OCI-LY1 (cell line): ENCODE results near the gene PLXNA2.

Experiments
- H2AFZ ChIP-seq: fragments of 200-600 bp; sonication (generic), shearing (Covaris generic); 2 replicates; pipeline ENCODE4 v1.6.0; 2014; ENCODE audit warnings: antibody characterized with exemption, mild to moderate bottlenecking, low read length
- H3F3A ChIP-seq: fragments of 200-600 bp; sonication (generic), shearing (Covaris generic); 2 replicates; pipeline ENCODE4 v1.6.0; 2014; ENCODE audit warnings: mild to moderate bottlenecking, antibody characterized with exemption, low read length, moderate library complexity; ENCODE audit not compliant: insufficient read depth
- H3K27ac ChIP-seq: fragments of 200-600 bp; sonication (generic); 2 replicates; pipeline ENCODE4 v1.5.1; 2014; ENCODE audit warnings: low read length, mixed run types, mild to moderate bottlenecking, low read depth; ENCODE audit not compliant: poor library complexity, severe bottlenecking
- H3K27me3 ChIP-seq: fragments of 200-600 bp; sonication (generic); 2 replicates; pipeline ENCODE4 v1.6.0; 2014; ENCODE audit warnings: antibody characterized with exemption, mild to moderate bottlenecking, low read length, moderate library complexity; ENCODE audit not compliant: insufficient read depth
- H3K36me3 ChIP-seq: fragments of 200-600 bp; sonication (generic); 2 replicates; pipeline ENCODE4 v1.6.1; 2014; ENCODE audit warnings: mild to moderate bottlenecking, antibody characterized with exemption, low read length, moderate library complexity, mixed read lengths; ENCODE audit not compliant: insufficient read depth
- H3K4me1 ChIP-seq: fragments of 200-600 bp; sonication (generic); 2 replicates; pipeline ENCODE4 v1.5.1; 2014; ENCODE audit warnings: mild to moderate bottlenecking, low read length, moderate library complexity; ENCODE audit not compliant: insufficient read depth, severe bottlenecking
- H3K4me2 ChIP-seq: fragments of 200-600 bp; sonication (generic), shearing (Covaris generic); 2 replicates; pipeline ENCODE4 v1.6.1; 2014; ENCODE audit warnings: low read length
- H3K4me3 ChIP-seq: fragments of 200-600 bp; sonication (generic); 2 replicates; pipeline ENCODE4 v1.5.1; 2014; ENCODE audit warnings: low read length, low read depth, mild to moderate bottlenecking, mixed read lengths; ENCODE audit not compliant: poor library complexity, severe bottlenecking
- H3K79me2 ChIP-seq: fragments of 200-600 bp; shearing (Covaris generic); 2 replicates; pipeline ENCODE4 v1.6.1; 2016; ENCODE audit warnings: mixed run types, low read length, mixed read lengths; ENCODE audit not compliant: insufficient read depth
- H3K9ac ChIP-seq: fragments of 200-600 bp; sonication (generic), shearing (Covaris generic); 2 replicates; pipeline ENCODE4 v1.6.1; 2014; ENCODE audit warnings: mild to moderate bottlenecking, low read length, mixed read lengths
- H3K9me2 ChIP-seq: fragments of 200-600 bp; sonication (generic), shearing (Covaris generic); 2 replicates; pipeline ENCODE4 v1.6.1; 2014; ENCODE audit warnings: low read depth, mild to moderate bottlenecking, low read length, mixed read lengths
- H3K9me3 ChIP-seq: fragments of 200-600 bp; shearing (Covaris generic); 2 replicates; pipeline ENCODE4 v1.6.1; 2014; ENCODE audit warnings: low read length, mixed read lengths
- H4K20me1 ChIP-seq: fragments of 200-600 bp; sonication (generic), shearing (Covaris generic); 2 replicates; pipeline ENCODE4 v1.6.0; 2016; ENCODE audit warnings: mild to moderate bottlenecking, low read length; ENCODE audit not compliant: insufficient read depth
- CTCF ChIP-seq: fragments of 200-600 bp; sonication (generic), shearing (Covaris generic); IDR thresholded peaks from 2 replicates; pipeline ENCODE4 v1.5.1; 2017; ENCODE audit warnings: mild to moderate bottlenecking, antibody characterized with exemption, low read length, moderate library complexity, mixed read lengths
- EZH2 ChIP-seq: fragments of 200-600 bp; sonication (generic), shearing (Covaris generic); IDR thresholded peaks from 2 replicates; pipeline ENCODE4 v1.8.0; 2017; ENCODE audit warnings: borderline replicate concordance, mixed run types, mild to moderate bottlenecking, antibody characterized with exemption, low read length, moderate library complexity, mixed read lengths

The PLXNA2 gene

GRCh38 chr1:208217781-208218180 is 26.4 kb downstream of the PLXNA2 start:
- no peaks in the 10 kb centered on the region for H4K20me1 ChIP-seq
- no peaks in the 10 kb centered on the region for H3K9me2 ChIP-seq
- no peaks in the 10 kb centered on the region for H3K79me2 ChIP-seq
- no peak overlapping the region for H3K4me3 ChIP-seq
- H3K36me3 ChIP-seq = no peaks in the 10 kb centered on the region
- no peak overlapping the region for H3K9ac ChIP-seq
- no peaks in the 10 kb centered on the region for H3K27me3 ChIP-seq
- H3F3A ChIP-seq = no peaks in the 10 kb centered on the region
- H3K4me2 ChIP-seq = no peak overlapping the region
- H3K27ac ChIP-seq = no peak overlapping the region
- H2AFZ ChIP-seq = no peak overlapping the region
- no peaks in the 10 kb centered on the region for H3K9me3 ChIP-seq
- H3K4me1 ChIP-seq = no peaks in the 10 kb centered on the region
- TF ChIP-seq EZH2 (no peak), CTCF (no peak)

GRCh38 chr1:208216806-208217205 is 27.4 kb downstream of the PLXNA2 start:
- Histone ChIP-seq H3K9me3 (no peaks in the 10 kb centered on the region), H3K4me1 (no peaks in the 10 kb centered on the region), H3K9me2 (no peaks in the 10 kb centered on the region), H3K36me3 (no peaks in the 10 kb centered on the region), H3K4me3 (no peak overlapping the region), H3K4me2 (no peak overlapping the region), H3K27me3 (no peaks in the 10 kb centered on the region), H3K27ac (no peak overlapping the region), H2AFZ (no peak overlapping the region), H4K20me1 (no peaks in the 10 kb centered on the region), H3K79me2 (no peaks in the 10 kb centered on the region), H3F3A (no peaks in the 10 kb centered on the region), H3K9ac (no peak overlapping the region)
- TF ChIP-seq EZH2 (no peak), CTCF (no peak)

GRCh38 chr1:208216062-208216461 is 28.1 kb downstream of the PLXNA2 start:
- Histone ChIP-seq H3K27me3 (no peaks in the 10 kb centered on the region), H3K4me2 (no peak overlapping the region), H3K79me2 (no peaks in the 10 kb centered on the region), H3K36me3 (no peaks in the 10 kb centered on the region), H3K9me2 (no peaks in the 10 kb centered on the region), H3K9me3 (no peaks in the 10 kb centered on the region), H3K9ac (no peak overlapping the region), H2AFZ (no peak overlapping the region), H3F3A (no peaks in the 10 kb centered on the region), H3K27ac (no peak overlapping the region), H3K4me1 (no peaks in the 10 kb centered on the region), H4K20me1 (no peaks in the 10 kb centered on the region), H3K4me3 (no peak overlapping the region)
- TF ChIP-seq CTCF (no peak), EZH2 (no peak)
